Mammary epithelial cell (primary cell): Measurements from ENCODE around the gene KBTBD8.

Experiments used
- CTCF ChIP-seq, 2 donors: IDR thresholded peaks in 1 of 2; conservative IDR thresholded peaks in 1 of 2; 2 replicates each; pipeline ENCODE4 v1.5.1; 2011 to 2012; ENCODE audit warnings: inconsistent platforms in 2 of 2, low read length in 2 of 2, mild to moderate bottlenecking in 2 of 2, control low read depth in 1 of 2, low read depth in 1 of 2; ENCODE audit not compliant: insufficient read depth in 1 of 2; ENCODE audit errors: extremely low read depth in 1 of 2
- EZH2 ChIP-seq: IDR thresholded peaks from 2 replicates; pipeline ENCODE4 v1.6.1; 2012; ENCODE audit warnings: low read length, inconsistent platforms, borderline replicate concordance

GRCh38 chr3:67030785-67031740 lies 33.0 kb downstream of the KBTBD8 start:
- TF ChIP-seq CTCF (conservative IDR thresholded peaks at IDR 0.05 in 1 of 2, IDR thresholded peaks at IDR 0.05 in 1 of 2; ENCODE audit: extremely low read depth in 1 of 2, insufficient read depth in 1 of 2, low read depth in 1 of 2, low read length in 2 of 2): no peak
- no peak for TF ChIP-seq EZH2
